Measurements from ENCODE around the gene ARL2BP. TPM values are rescaled to one million over a fixed set of nuclear protein-coding genes. Genes with fewer than 3 reads are reported as not detected.

Gene ARL2BP
- total and polyA plus RNA-seq, 2 of the 13 experiments (the other 11 are each of a cell fraction or from before 2014, with no cell fraction given) = 64.3 to 67.6 TPM

- no peaks in the 10 kb centered on the region for H3K79me2 ChIP-seq (ENCODE audit: insufficient read depth, low read length)
- intact Hi-C loops (cut with micrococcal nuclease; ENCODE audit: unreplicated experiment) (loop anchor here (1.0 to 5.0 kb wide), 8 partner anchors 55 to 219 kb away; partner anchors contain the start of genes ARL2BP, CPNE2, CX3CL1 and PSME3IP1), in situ Hi-C loops (cut with HindIII; ENCODE audit: extremely low pct_ligation_motif_present, low pct_unique_long_range_greater_than_20kb) (loop anchor here (5.0 to 10.0 kb wide), 4 partner anchors 72 to 217 kb away; partner anchors contain the start of gene CX3CL1)
- H3K4me1 ChIP-seq (ENCODE audit: insufficient read depth, low read length) = peaks cover 75% of the 10 kb centered on the region
- ChIA-PET POLR2A (interaction anchor here (0.6 to 12.2 kb wide), 22 partner anchors 10 to 219 kb away, joined by 3 to 303 read pairs (median 4); partner anchors contain the start of genes ARL2BP, CX3CL1, POLR2C and PSME3IP1), CTCF (ENCODE audit: low intra/inter-chr PET ratio, low total read pairs) (interaction anchor here (0.8 to 6.2 kb wide), 8 partner anchors 72 to 219 kb away, joined by 3 to 142 read pairs (median 4); partner anchors contain the start of gene CX3CL1)
- H3K4me3 ChIP-seq (replicated peaks in 1 of 3; ENCODE audit: insufficient read depth in 1 of 3, low read depth in 2 of 3, low read length in 3 of 3) = peak overlapping the region; percentile 63 to 95 (median 84)
- no peaks in the 10 kb centered on the region for H3K36me3 ChIP-seq (replicated peaks in 1 of 2; ENCODE audit: control insufficient read depth in 1 of 2, insufficient read depth in 2 of 2, low read length in 2 of 2)
- ATAC-seq = peak; percentile 71
- no peaks in the 10 kb centered on the region for H3K9me3 ChIP-seq (ENCODE audit: low read length)
- peak overlapping the region; percentile 90 for H2AFZ ChIP-seq (ENCODE audit: low read length)
- H3K27ac ChIP-seq (ENCODE audit: extremely low read length, insufficient read depth, low read length) = peak overlapping the region; percentile 59
- peak overlapping the region; percentile 99 for H3K4me2 ChIP-seq (ENCODE audit: low read depth, low read length)
- no peaks in the 10 kb centered on the region; the same call in 1 of the 2 replicates for H4K20me1 ChIP-seq (ENCODE audit: insufficient read depth, low read length)
- no peaks in the 10 kb centered on the region; a peak in 1 of 5 replicates for H3K27me3 ChIP-seq (ENCODE audit: control insufficient read depth in 1 of 2, insufficient read depth in 2 of 2, low read length in 2 of 2)
- no peak for FAIRE-seq
- H3K9ac ChIP-seq (ENCODE audit: insufficient read depth, low read depth, low read length) = peak overlapping the region; percentile 66
- BruUV-seq (replicated peaks) = no TSS peak
- 1% methylated on average over 35 of the region's 35 CpGs for WGBS (ENCODE audit: low lambda C conversion rate)
- peak; percentile 97 for DNase-seq (ENCODE audit: low spot score)
- no peak for TF ChIP-seq GABPA (IDR thresholded peaks at IDR 0.05; ENCODE audit: low read depth, low read length)
- peak; percentile 54 for TF ChIP-seq GABPA (CRISPR knock-in tag; IDR thresholded peaks at IDR 0.05; ENCODE audit: low read depth)
- TF ChIP-seq ZNF350 (CRISPR knock-in tag; IDR thresholded peaks at IDR 0.05; ENCODE audit: borderline replicate concordance, low read depth) = peak; percentile 87
- no peak for TF ChIP-seq SRSF4 (IDR thresholded peaks at IDR 0.05; ENCODE audit: low read depth, low read length, poor library complexity, severe bottlenecking)
- TF ChIP-seq NFKB2 (CRISPR knock-in tag; IDR thresholded peaks at IDR 0.05; ENCODE audit: borderline replicate concordance) = peak; percentile 52; the same call in 1 of the 2 replicates
- no peak for TF ChIP-seq SMYD3 (CRISPR knock-in tag; IDR thresholded peaks at IDR 0.05)
- peak; percentile 85 for TF ChIP-seq SNAPC4 (CRISPR knock-in tag; IDR thresholded peaks at IDR 0.05)
- TF ChIP-seq, protein P1, sequence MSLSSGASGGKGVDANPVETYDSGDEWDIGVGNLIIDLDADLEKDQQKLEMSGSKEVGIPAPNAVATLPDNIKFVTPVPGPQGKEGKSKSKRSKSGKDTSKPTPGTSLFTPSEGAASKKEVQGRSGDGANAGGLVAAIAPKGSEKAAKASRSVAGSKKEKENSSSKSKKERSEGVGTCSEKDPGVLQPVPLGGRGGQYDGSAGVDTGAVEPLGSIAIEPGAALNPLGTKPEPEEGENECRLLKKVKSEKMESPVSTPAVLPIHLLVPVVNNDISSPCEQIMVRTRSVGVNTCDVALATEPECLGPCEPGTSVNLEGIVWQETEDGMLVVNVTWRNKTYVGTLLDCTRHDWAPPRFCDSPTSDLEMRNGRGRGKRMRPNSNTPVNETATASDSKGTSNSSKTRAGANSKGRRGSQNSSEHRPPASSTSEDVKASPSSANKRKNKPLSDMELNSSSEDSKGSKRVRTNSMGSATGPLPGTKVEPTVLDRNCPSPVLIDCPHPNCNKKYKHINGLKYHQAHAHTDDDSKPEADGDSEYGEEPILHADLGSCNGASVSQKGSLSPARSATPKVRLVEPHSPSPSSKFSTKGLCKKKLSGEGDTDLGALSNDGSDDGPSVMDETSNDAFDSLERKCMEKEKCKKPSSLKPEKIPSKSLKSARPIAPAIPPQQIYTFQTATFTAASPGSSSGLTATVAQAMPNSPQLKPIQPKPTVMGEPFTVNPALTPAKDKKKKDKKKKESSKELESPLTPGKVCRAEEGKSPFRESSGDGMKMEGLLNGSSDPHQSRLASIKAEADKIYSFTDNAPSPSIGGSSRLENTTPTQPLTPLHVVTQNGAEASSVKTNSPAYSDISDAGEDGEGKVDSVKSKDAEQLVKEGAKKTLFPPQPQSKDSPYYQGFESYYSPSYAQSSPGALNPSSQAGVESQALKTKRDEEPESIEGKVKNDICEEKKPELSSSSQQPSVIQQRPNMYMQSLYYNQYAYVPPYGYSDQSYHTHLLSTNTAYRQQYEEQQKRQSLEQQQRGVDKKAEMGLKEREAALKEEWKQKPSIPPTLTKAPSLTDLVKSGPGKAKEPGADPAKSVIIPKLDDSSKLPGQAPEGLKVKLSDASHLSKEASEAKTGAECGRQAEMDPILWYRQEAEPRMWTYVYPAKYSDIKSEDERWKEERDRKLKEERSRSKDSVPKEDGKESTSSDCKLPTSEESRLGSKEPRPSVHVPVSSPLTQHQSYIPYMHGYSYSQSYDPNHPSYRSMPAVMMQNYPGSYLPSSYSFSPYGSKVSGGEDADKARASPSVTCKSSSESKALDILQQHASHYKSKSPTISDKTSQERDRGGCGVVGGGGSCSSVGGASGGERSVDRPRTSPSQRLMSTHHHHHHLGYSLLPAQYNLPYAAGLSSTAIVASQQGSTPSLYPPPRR (CRISPR knock-in tag; IDR thresholded peaks at IDR 0.05; ENCODE audit: borderline replicate concordance) = peak; percentile 33; the same call in 1 of the 2 replicates
- peak; percentile 77 for TF ChIP-seq RCOR2 (CRISPR knock-in tag; IDR thresholded peaks at IDR 0.05)
- no peak for TF ChIP-seq ZC3H13 (CRISPR knock-in tag; IDR thresholded peaks at IDR 0.05)
- peak; percentile 61; the same call in 1 of the 2 replicates for TF ChIP-seq ZBTB42 (CRISPR knock-in tag; IDR thresholded peaks at IDR 0.05)
- TF ChIP-seq, protein P2, sequence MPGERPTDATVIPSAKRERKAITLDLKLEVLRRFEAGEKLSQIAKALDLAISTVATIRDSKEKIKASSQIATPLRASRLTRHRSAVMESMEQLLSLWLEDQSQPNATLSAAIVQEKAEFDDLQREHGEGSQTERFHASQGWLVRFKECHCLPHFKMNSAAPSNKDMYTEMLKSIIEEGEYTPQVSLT (CRISPR knock-in tag; IDR thresholded peaks at IDR 0.05; ENCODE audit: borderline replicate concordance, low read depth) = peak; percentile 95; the same call in 1 of the 2 replicates
Observed at GRCh38 chr16:57299719-57300386, 54.8 kb downstream of the ARL2BP start.
